H9 (cell line): ENCODE data around the gene TSG101. TPM values are rescaled to one million over a fixed set of nuclear protein-coding genes. Genes with fewer than 3 reads are reported as not detected.

Experiments used
- DNase-seq: peaks from one replicate; pipeline ENCODE4 v3.0.0-alpha.2; 2017
- H2AFZ ChIP-seq: one replicate; pipeline ENCODE4 v1.6.1; 2013; ENCODE audit warnings: mild to moderate bottlenecking, low read length, control low read depth, moderate library complexity
- H2AK5ac ChIP-seq: 2 replicates; pipeline ENCODE4 v1.6.1; 2013; ENCODE audit warnings: low read length, control low read depth, mixed read lengths; ENCODE audit not compliant: insufficient read length
- H2BK120ac ChIP-seq: one replicate; pipeline ENCODE4 v1.6.1; 2013; ENCODE audit warnings: low read depth, mild to moderate bottlenecking, low read length, control low read depth, inconsistent platforms; ENCODE audit not compliant: poor library complexity, severe bottlenecking
- H2BK12ac ChIP-seq: 2 replicates; pipeline ENCODE4 v1.6.1; 2013; ENCODE audit warnings: low read length, control low read depth, mixed read lengths, low read depth; ENCODE audit not compliant: insufficient read length
- H2BK15ac ChIP-seq: 2 replicates; pipeline ENCODE4 v1.6.1; 2013; ENCODE audit warnings: low read depth, low read length, control low read depth
- H2BK20ac ChIP-seq: one replicate; pipeline ENCODE4 v1.6.1; 2013; ENCODE audit warnings: low read depth, mild to moderate bottlenecking, low read length, control low read depth, inconsistent platforms; ENCODE audit not compliant: poor library complexity, severe bottlenecking
- H2BK5ac ChIP-seq: 2 replicates; pipeline ENCODE4 v1.6.1; 2013; ENCODE audit warnings: low read length, control low read depth, mixed read lengths; ENCODE audit not compliant: insufficient read length
- H3K14ac ChIP-seq: 2 replicates; pipeline ENCODE4 v1.6.1; 2013; ENCODE audit warnings: low read length, control low read depth; ENCODE audit not compliant: insufficient read depth
- H3K18ac ChIP-seq: 2 replicates; pipeline ENCODE4 v1.6.1; 2013; ENCODE audit warnings: low read depth, mild to moderate bottlenecking, mixed read lengths, low read length, control low read depth; ENCODE audit not compliant: insufficient read length
- H3K23ac ChIP-seq: 2 replicates; pipeline ENCODE4 v1.6.1; 2013; ENCODE audit warnings: low read length, control low read depth, mixed read lengths, low read depth; ENCODE audit not compliant: insufficient read length
- H3K23me2 ChIP-seq: 2 replicates; pipeline ENCODE4 v1.6.1; 2013; ENCODE audit warnings: low read depth, mild to moderate bottlenecking, mixed read lengths, low read length, control low read depth; ENCODE audit not compliant: insufficient read length, poor library complexity, severe bottlenecking
- H3K27ac ChIP-seq: 2 replicates; pipeline ENCODE4 v1.5.1; 2013; ENCODE audit warnings: low read length, control low read depth, mixed read lengths, low read depth; ENCODE audit not compliant: insufficient read length
- H3K27me3 ChIP-seq: 2 replicates; pipeline ENCODE4 v1.6.1; 2013; ENCODE audit warnings: low read length, control low read depth, inconsistent platforms; ENCODE audit not compliant: insufficient read depth
- H3K4ac ChIP-seq: 2 replicates; pipeline ENCODE4 v1.6.1; 2013; ENCODE audit warnings: low read depth, mild to moderate bottlenecking, control low read depth, inconsistent platforms, low read length, moderate library complexity
- H3K4me1 ChIP-seq: 2 replicates; pipeline ENCODE4 v1.6.1; 2013; ENCODE audit warnings: low read length, control low read depth, inconsistent platforms; ENCODE audit not compliant: insufficient read depth
- H3K4me2 ChIP-seq: 2 replicates; pipeline ENCODE4 v1.6.1; 2013; ENCODE audit warnings: low read length, control low read depth, mixed read lengths; ENCODE audit not compliant: insufficient read length, insufficient read depth
- H3K56ac ChIP-seq: 2 replicates; pipeline ENCODE4 v1.6.1; 2013; ENCODE audit warnings: low read depth, mild to moderate bottlenecking, mixed read lengths, low read length, control low read depth; ENCODE audit not compliant: insufficient read length
- H3K79me1 ChIP-seq: 2 replicates; pipeline ENCODE4 v1.6.1; 2013; ENCODE audit warnings: low read depth, mild to moderate bottlenecking, moderate library complexity, low read length, control low read depth, inconsistent platforms; ENCODE audit not compliant: insufficient read depth, poor library complexity, severe bottlenecking
- H3K79me2 ChIP-seq: 2 replicates; pipeline ENCODE4 v1.6.1; 2013; ENCODE audit warnings: low read length, control low read depth, inconsistent platforms; ENCODE audit not compliant: insufficient read depth
- H3K9ac ChIP-seq: 2 replicates; pipeline ENCODE4 v1.6.1; 2013; ENCODE audit warnings: low read length, control low read depth, mixed read lengths; ENCODE audit not compliant: insufficient read length; ENCODE audit errors: extremely low read depth
- H3K9me3 ChIP-seq: one replicate; pipeline ENCODE4 v1.6.1; 2013; ENCODE audit warnings: low read depth, low read length, inconsistent platforms; ENCODE audit not compliant: control insufficient read depth
- H3T11ph ChIP-seq: one replicate; pipeline ENCODE4 v1.6.1; 2013; ENCODE audit warnings: mild to moderate bottlenecking, low read length, control low read depth, inconsistent platforms
- H4K20me1 ChIP-seq: one replicate; pipeline ENCODE4 v1.6.1; 2013; ENCODE audit not compliant: control insufficient read depth, insufficient read length, insufficient read depth
- H4K5ac ChIP-seq: 2 replicates; pipeline ENCODE4 v1.6.1; 2013; ENCODE audit warnings: low read depth, mild to moderate bottlenecking, mixed read lengths, low read length, control low read depth; ENCODE audit not compliant: insufficient read length
- H4K8ac ChIP-seq: replicated peaks from 2 replicates; pipeline ENCODE4 v1.6.1; 2013; ENCODE audit warnings: low read length, control low read depth, mixed read lengths, low read depth; ENCODE audit not compliant: insufficient read length
- H4K91ac ChIP-seq: 2 replicates; pipeline ENCODE4 v1.6.1; 2013; ENCODE audit warnings: low read depth, mild to moderate bottlenecking, moderate library complexity, mixed read lengths, low read length, control low read depth; ENCODE audit not compliant: insufficient read length
- H3K27ac Mint-ChIP-seq, 3 experiments: 2 replicates in 2 of 3; 3 replicates in 1 of 3; pipeline ENCODE4 v1.8.0; 2020 to 2021; ENCODE audit warnings: mixed read lengths in 3 of 3, mild to moderate bottlenecking in 1 of 3, moderate library complexity in 1 of 3
- H3K27me3 Mint-ChIP-seq: 2 replicates; pipeline ENCODE4 v1.8.0; 2021; ENCODE audit warnings: low read depth, mild to moderate bottlenecking, moderate library complexity, mixed read lengths
- H3K36me3 Mint-ChIP-seq, 3 experiments: 2 replicates in 2 of 3; 3 replicates in 1 of 3; pipeline ENCODE4 v1.8.0; 2020 to 2021; ENCODE audit warnings: low read depth in 3 of 3, mixed read lengths in 3 of 3; ENCODE audit not compliant: insufficient read depth in 1 of 3
- H3K4me1 Mint-ChIP-seq, 2 experiments: 2 replicates each; pipeline ENCODE4 v1.8.0; 2020; ENCODE audit warnings: mixed read lengths in 2 of 2
- H3K4me3 Mint-ChIP-seq, 2 experiments: 2 replicates in 1 of 2; 3 replicates in 1 of 2; pipeline ENCODE4 v1.8.0; 2020 to 2021; ENCODE audit warnings: mild to moderate bottlenecking in 2 of 2, mixed read lengths in 2 of 2, moderate library complexity in 1 of 2
- H3K9me3 Mint-ChIP-seq, 2 experiments: 2 replicates in 1 of 2; 3 replicates in 1 of 2; pipeline ENCODE4 v1.8.0; 2020; ENCODE audit warnings: mild to moderate bottlenecking in 2 of 2, mixed read lengths in 2 of 2, moderate library complexity in 1 of 2
- WGBS: extraction: QIAGEN DNeasy Blood & Tissue Kit; methylation state at CpG from one replicate; pipeline ENCODE4 v1.1.7; 2013; ENCODE audit warnings: missing lambda C conversion rate, low lambda C conversion rate, mixed read lengths; ENCODE audit not compliant: insufficient read length; ENCODE audit errors: extremely low coverage; 5-methylcytosine and 5-hydroxymethylcytosine counted together
- total RNA-seq: library from RNA; stranded (reverse); gene quantifications from 2 replicates; pipeline ENCODE4 v1.2.1, GENCODE V29; 2021
- TF ChIP-seq, protein P1 (sequence below): fragments of 200-600 bp; sonication (generic); conservative IDR thresholded peaks from 3 replicates; pipeline ENCODE4 v1.8.0; 2021; ENCODE audit warnings: antibody characterized with exemption, mild to moderate bottlenecking

Gene TSG101
- total RNA-seq, 1 experiment from 2014 or later = 50.3 TPM

DNA sequence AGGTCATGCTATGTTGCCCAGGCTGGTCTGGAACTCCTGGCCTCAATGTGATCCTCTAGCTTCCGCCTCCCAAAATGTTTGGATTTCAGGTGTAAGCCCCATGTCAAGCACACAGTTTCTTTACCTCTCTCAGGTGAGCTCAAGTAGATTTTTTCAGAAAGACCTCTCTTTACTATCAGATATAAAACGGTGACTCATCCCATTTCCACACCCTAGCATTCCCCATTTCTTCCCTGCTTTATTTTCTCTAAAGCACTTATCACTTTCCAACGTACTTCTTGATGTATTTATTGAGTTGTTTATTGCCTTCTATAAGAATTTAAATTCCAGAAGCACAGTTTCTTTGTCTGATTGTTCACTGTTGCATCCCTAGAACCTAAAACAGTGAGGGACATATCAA, 3.7 kb downstream of the TSG101 start:
- Mint-ChIP-seq H3K27me3 (no peaks in the 10 kb centered on the region), H3K4me1 (peaks cover 6 to 7% of the 10 kb centered on the region in 2 experiments), H3K9me3 (no peaks in the 10 kb centered on the region), H3K27ac (0 out of 7 replicates have a peak overlapping the region, but pooled peaks of 1 of the 3 experiments have one; percentile 9), H3K36me3 (peaks cover 0 to 17% (median 14%) of the 10 kb centered on the region in 3 experiments; a peak in 4 of 7 replicates), H3K4me3 (no peak overlapping the region)
- Histone ChIP-seq H2BK5ac (no peak overlapping the region), H4K8ac (no peak overlapping the region), H3K23ac (no peak overlapping the region), H2BK120ac (no peak overlapping the region), H4K5ac (no peak overlapping the region), H3K4me2 (no peak overlapping the region), H4K20me1 (no peaks in the 10 kb centered on the region), H3K27ac (no peak overlapping the region), H2BK12ac (no peak overlapping the region), H3K4ac (no peak overlapping the region), H2AFZ (no peak overlapping the region), H3K27me3 (no peaks in the 10 kb centered on the region), H4K91ac (no peak overlapping the region), H2AK5ac (no peak overlapping the region), H2BK20ac (no peak overlapping the region), H3K79me2 (peaks cover 10% of the 10 kb centered on the region; the same call in 1 of the 2 replicates), H3T11ph (no peak overlapping the region), H3K18ac (no peak overlapping the region), H2BK15ac (no peak overlapping the region), H3K14ac (no peak overlapping the region), H3K9me3 (no peaks in the 10 kb centered on the region), H3K9ac (no peak overlapping the region), H3K79me1 (no peaks in the 10 kb centered on the region), H3K4me1 (no peaks in the 10 kb centered on the region), H3K56ac (no peak overlapping the region), H3K23me2 (no peaks in the 10 kb centered on the region)
- no CpG with 5 or more reads among the region's 3 CpGs for WGBS
- TF ChIP-seq, protein P1, sequence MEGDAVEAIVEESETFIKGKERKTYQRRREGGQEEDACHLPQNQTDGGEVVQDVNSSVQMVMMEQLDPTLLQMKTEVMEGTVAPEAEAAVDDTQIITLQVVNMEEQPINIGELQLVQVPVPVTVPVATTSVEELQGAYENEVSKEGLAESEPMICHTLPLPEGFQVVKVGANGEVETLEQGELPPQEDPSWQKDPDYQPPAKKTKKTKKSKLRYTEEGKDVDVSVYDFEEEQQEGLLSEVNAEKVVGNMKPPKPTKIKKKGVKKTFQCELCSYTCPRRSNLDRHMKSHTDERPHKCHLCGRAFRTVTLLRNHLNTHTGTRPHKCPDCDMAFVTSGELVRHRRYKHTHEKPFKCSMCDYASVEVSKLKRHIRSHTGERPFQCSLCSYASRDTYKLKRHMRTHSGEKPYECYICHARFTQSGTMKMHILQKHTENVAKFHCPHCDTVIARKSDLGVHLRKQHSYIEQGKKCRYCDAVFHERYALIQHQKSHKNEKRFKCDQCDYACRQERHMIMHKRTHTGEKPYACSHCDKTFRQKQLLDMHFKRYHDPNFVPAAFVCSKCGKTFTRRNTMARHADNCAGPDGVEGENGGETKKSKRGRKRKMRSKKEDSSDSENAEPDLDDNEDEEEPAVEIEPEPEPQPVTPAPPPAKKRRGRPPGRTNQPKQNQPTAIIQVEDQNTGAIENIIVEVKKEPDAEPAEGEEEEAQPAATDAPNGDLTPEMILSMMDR = no peak
- no peak for DNase-seq
